Thoracic aorta (tissue), 2 donors: ENCODE data around the gene MAPT. TPM values are rescaled to one million over a fixed set of nuclear protein-coding genes. Genes with fewer than 3 reads are reported as not detected.

ENCODE experiments used
- ATAC-seq: fragments of 150-250 bp; one replicate; pipeline ENCODE4 v1.8.0; 2017; ENCODE audit warnings: low read depth; ENCODE audit not compliant: insufficient number of reproducible peaks, low FRiP score
- DNase-seq: peaks from one replicate; pipeline ENCODE4 v3.0.0-alpha.2; 2020; ENCODE audit warnings: low spot score
- H3K27ac ChIP-seq, 2 donors: fragments of 200-600 bp; sonication (generic); 1 replicate in 1 of 2; 2 replicates in 1 of 2; pipeline ENCODE4 v1.5.1; 2016; ENCODE audit warnings: mild to moderate bottlenecking in 2 of 2, moderate library complexity in 2 of 2
- H3K27me3 ChIP-seq: fragments of 200-600 bp; sonication (generic); replicated peaks from 2 replicates; pipeline ENCODE4 v1.6.0; 2016; ENCODE audit warnings: mild to moderate bottlenecking; ENCODE audit not compliant: insufficient read depth
- H3K36me3 ChIP-seq: fragments of 200-600 bp; sonication (generic); one replicate; pipeline ENCODE4 v1.5.1; 2016
- H3K4me1 ChIP-seq, 2 donors: fragments of 200-600 bp; sonication (generic); 1 replicate in 1 of 2; 2 replicates in 1 of 2; pipeline versions ENCODE4 v1.5.1 to v1.6.0; 2016; ENCODE audit warnings: low read depth in 2 of 2, mild to moderate bottlenecking in 1 of 2; ENCODE audit not compliant: control insufficient read depth in 1 of 2
- H3K4me3 ChIP-seq: fragments of 200-600 bp; sonication (generic); 2 replicates; pipeline ENCODE4 v1.5.1; 2016; ENCODE audit warnings: mild to moderate bottlenecking
- H3K9me3 ChIP-seq: fragments of 200-600 bp; sonication (generic); 2 replicates; pipeline ENCODE4 v1.5.1; 2016
- total RNA-seq, 2 donors: library from RNA; depleted of rRNA; stranded (reverse); fragments of >200 nt; gene quantifications; one replicate each; pipeline versions ENCODE4 v1.1.0 to v1.2.3, GENCODE V29; 2016
- TF ChIP-seq, protein P1 (sequence below): fragments of 200-600 bp; sonication (generic); IDR thresholded peaks from one replicate; pipeline ENCODE4 v1.5.1; 2019; ENCODE audit warnings: antibody characterized with exemption

MAPT gene
- total RNA-seq, 2 donors from 2014 or later: 3.1 to 4.6 TPM

- DNase-seq: no peak
- Histone ChIP-seq H3K27ac (no peak overlapping the region), H3K9me3 (no peaks in the 10 kb centered on the region), H3K27me3 (no peaks in the 10 kb centered on the region), H3K4me1 (peaks cover 7 to 31% of the 10 kb centered on the region in 2 donors), H3K4me3 (no peak overlapping the region), H3K36me3 (no peaks in the 10 kb centered on the region)
- TF ChIP-seq, protein P1, sequence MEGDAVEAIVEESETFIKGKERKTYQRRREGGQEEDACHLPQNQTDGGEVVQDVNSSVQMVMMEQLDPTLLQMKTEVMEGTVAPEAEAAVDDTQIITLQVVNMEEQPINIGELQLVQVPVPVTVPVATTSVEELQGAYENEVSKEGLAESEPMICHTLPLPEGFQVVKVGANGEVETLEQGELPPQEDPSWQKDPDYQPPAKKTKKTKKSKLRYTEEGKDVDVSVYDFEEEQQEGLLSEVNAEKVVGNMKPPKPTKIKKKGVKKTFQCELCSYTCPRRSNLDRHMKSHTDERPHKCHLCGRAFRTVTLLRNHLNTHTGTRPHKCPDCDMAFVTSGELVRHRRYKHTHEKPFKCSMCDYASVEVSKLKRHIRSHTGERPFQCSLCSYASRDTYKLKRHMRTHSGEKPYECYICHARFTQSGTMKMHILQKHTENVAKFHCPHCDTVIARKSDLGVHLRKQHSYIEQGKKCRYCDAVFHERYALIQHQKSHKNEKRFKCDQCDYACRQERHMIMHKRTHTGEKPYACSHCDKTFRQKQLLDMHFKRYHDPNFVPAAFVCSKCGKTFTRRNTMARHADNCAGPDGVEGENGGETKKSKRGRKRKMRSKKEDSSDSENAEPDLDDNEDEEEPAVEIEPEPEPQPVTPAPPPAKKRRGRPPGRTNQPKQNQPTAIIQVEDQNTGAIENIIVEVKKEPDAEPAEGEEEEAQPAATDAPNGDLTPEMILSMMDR: no peak
- ATAC-seq: no peak
These were observed 45.0 kb downstream of the MAPT start for GRCh38 chr17:45939395-45939794.

GRCh38 chr17:45940293-45940692, 45.9 kb downstream of the MAPT start:
- H3K27ac ChIP-seq: no peak overlapping the region

GRCh38 chr17:45940826-45941225, 46.5 kb downstream of the MAPT start:
- Histone ChIP-seq H3K4me1 (peaks cover 7 to 31% of the 10 kb centered on the region in 2 donors), H3K27me3 (no peaks in the 10 kb centered on the region), H3K36me3 (no peaks in the 10 kb centered on the region), H3K9me3 (no peaks in the 10 kb centered on the region), H3K4me3 (no peak overlapping the region), H3K27ac (peak overlapping the region; percentile 30 to 75)
- ATAC-seq: no peak
- DNase-seq: peak; percentile 5
- TF ChIP-seq, protein P1: no peak

More at GRCh38 chr17:45940293-45940692, 45.9 kb downstream of the MAPT start:
- Histone ChIP-seq H3K4me3 (no peak overlapping the region), H3K4me1 (peaks cover 7 to 31% of the 10 kb centered on the region in 2 donors), H3K36me3 (no peaks in the 10 kb centered on the region), H3K27me3 (no peaks in the 10 kb centered on the region), H3K9me3 (no peaks in the 10 kb centered on the region)
- DNase-seq (no peak), ATAC-seq (no peak)
- TF ChIP-seq, protein P1: no peak

DNA sequence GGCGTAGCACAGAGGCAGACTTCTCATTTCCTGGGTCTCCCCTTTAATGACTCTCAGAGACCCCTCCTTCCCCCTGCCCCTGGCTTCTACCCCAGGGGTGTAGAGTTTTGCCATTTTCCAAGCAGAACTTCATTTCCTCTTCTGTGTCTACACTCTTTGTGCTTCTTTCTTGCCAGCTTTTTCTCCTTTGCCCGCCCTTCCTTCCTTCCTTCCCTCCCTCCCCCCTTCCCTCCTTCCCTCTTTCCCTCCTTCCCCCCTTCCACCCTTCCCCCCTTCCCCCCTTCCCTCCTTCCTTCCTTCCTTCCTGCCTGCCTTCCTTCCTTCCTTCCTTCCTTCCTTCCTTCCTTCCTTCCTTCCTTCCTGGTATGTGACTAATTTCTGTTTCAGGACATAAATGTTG, 47.0 kb downstream of the MAPT start:
- peaks cover 7 to 31% of the 10 kb centered on the region in 2 donors for H3K4me1 ChIP-seq
- TF ChIP-seq, protein P1: no peak
- H3K4me3 ChIP-seq: no peak overlapping the region
- H3K36me3 ChIP-seq: no peaks in the 10 kb centered on the region
- H3K27me3 ChIP-seq: no peaks in the 10 kb centered on the region
- peak overlapping the region; percentile 30 to 75 for H3K27ac ChIP-seq
- no peak for DNase-seq
- ATAC-seq: no peak
- no peaks in the 10 kb centered on the region for H3K9me3 ChIP-seq

GRCh38 chr17:45942284-45942683, 47.9 kb downstream of the MAPT start:
- no peaks in the 10 kb centered on the region for H3K27me3 ChIP-seq
- DNase-seq: peak; percentile 57
- no peak overlapping the region for H3K4me3 ChIP-seq
- H3K9me3 ChIP-seq: no peaks in the 10 kb centered on the region
- ATAC-seq: no peak
- H3K36me3 ChIP-seq: no peaks in the 10 kb centered on the region
- H3K27ac ChIP-seq: peak overlapping the region in 1 of 2 donors; percentile 7
- H3K4me1 ChIP-seq: peaks cover 7 to 39% of the 10 kb centered on the region in 2 donors
- TF ChIP-seq, protein P1: no peak
